Measurements from ENCODE around the gene PGR.

Gene PGR

DNA sequence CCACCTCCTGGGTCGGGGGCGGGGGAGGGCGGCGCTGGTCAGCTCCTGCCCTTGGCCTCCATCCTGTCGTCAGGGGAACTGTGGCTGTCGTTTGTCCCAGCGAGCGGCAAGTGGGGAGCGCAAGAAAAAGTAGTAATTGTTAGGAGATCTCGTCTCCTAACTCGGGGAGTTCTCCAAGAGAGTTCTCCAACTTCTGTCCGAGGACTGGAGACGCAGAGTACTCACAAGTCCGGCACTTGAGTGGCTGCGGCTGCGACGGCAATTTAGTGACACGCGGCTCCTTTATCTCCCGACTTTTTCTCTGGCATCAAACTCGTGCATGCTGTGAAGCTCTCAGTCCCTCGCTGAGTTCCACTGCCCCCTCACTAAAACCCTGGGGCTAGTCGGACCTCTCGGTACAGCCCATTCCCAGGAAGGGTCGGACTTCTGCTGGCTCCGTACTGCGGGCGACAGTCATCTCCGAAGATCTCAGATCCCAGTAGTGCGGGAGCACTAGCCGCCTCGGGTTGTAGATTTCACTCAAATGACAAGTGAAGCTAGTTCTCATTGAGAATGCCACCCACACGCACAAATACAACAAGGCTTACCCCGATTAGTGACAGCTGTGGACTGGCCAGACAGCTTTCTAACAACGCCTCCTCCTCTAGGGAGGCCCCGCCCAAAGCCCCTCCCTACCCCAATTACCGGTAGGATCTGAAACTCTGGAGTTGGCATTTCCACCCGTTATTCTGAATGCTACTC is at the start of gene PGR:
Gene PGR, minus strand, starts transcription at position 611 of the 741 bp plus-strand sequence. CDS start 743 bp downstream, outside the sequence.
- DNase-seq = no peak

DNA sequence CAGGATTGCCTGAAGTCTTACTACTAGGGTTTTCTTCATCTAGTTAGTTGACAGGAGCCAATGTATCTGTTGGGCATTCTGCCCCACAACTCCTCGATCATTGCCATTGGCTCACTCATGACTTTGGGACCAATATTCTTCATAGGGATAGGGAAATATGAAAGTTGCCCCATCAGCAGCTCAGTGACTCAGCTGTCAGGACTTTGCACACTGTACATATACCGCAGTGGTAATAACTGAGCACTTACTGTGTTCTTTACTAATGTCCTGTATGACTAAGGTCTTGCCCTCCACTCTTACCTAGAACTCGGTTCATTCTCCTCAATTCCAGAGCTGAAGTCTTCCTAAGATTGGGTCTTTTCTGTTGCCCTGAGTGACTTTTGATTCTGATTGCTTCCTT is 46.8 kb upstream of the PGR start:
- no peak for DNase-seq

DNA sequence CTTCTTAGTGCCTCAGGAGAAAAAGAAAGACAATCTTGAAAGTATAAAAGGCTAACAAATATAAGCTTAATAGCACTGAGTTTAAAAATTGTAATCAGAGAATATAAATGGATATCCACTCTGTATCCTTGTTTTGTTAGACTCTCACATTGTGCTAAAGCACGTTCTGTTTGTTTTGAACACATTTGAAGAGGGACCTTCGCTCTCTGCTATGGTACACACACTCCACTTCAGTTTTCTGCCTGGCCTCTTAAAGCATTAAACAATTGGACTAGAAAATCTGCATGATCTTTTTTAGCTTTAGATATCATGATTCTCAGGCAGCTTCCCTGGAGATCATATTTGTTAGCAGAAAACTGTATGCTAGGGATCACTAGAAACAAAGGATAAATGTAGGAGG is 40.3 kb upstream of the PGR start:
- DNase-seq = no peak

DNA sequence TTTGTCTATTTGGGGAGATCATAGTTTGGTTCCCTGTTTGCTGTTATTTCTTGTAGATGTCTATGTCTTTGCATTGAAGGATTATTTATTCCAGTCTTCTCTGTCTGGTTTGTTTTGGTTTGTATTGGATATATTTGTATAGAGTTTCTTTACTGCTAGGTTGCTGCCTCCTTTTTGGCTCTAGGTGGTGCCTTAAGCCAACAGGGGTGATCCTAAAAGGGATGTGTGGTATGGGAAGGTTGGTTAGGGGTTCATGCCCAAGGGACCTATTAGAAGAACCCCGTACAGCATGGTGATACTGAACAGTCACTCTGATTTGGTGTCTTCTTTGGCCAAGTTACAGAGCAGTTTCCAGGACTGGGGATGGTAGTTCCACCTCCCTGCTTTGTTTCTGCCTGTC is 36.4 kb upstream of the PGR start:
- no peak for DNase-seq

DNA sequence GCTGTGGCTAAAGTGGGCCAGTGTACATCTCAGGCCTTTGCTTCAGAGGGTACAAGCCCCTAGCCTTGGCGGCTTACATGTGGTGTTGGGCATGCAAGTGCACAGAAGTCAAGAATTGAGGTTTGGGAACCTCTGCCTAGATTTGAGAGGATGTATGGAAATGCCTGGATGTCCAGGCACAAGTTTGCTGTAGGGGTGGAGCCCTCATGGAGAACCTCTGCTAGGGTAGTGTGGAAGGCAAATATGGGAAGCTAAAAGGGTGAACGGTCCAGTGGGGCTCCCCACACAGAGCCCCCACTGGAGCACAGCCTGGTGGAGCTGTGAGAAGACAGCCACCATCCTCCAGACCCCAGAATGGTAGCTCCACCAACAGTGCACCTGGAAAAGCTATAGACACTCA is 28.5 kb upstream of the PGR start:
- no peak for DNase-seq

DNA sequence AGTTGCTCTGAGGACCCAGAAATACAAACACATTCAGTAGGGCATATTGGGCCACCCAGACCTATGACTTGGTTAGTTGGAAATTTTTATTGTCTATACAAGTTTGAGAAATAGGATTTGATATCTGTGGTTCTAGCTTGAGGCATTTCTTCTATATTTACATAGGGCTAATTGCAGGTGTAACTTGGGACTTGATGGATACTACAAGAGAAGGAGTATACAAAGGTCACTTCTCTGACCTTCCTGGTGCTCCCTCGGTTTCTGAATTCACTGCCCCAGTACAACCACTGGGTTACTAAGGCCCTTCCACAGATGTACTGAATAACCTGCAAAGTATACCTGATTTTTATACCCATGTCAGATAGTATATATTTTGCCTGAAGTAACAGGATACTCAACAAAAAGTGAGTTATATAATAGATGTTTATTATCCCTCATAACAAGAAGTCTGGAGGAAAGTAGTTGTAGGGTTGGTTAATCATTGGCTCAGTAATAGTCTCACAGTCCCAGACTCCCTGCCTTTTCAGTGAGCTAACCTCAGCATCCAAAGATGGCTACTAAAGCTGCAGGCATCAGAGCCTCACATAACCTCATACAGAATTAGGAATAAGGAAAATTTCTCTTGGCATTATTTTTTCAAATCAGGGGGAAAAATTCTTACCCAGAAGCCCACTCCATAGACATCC is 8.8 kb upstream of the PGR start:
- no peak for DNase-seq

DNA sequence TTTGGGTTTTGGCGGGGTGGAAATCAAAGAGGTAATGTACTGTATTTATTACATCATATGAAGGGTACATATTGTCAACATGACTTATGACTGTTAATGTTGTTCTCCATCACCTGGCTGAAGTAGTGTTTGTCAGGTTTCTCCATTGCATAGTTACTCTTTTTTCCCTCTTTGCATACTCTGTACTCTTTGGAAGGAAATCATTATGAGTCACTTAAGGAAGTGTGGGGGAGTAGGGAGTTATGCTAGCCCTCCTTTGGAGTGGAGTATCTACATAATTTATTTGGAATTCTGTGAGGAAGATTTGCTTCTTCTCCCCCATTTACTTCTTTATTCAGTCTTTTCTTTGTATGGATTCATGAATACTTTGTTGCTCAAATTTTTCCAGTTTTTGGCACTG is 3.6 kb upstream of the PGR start:
- DNase-seq = no peak

DNA sequence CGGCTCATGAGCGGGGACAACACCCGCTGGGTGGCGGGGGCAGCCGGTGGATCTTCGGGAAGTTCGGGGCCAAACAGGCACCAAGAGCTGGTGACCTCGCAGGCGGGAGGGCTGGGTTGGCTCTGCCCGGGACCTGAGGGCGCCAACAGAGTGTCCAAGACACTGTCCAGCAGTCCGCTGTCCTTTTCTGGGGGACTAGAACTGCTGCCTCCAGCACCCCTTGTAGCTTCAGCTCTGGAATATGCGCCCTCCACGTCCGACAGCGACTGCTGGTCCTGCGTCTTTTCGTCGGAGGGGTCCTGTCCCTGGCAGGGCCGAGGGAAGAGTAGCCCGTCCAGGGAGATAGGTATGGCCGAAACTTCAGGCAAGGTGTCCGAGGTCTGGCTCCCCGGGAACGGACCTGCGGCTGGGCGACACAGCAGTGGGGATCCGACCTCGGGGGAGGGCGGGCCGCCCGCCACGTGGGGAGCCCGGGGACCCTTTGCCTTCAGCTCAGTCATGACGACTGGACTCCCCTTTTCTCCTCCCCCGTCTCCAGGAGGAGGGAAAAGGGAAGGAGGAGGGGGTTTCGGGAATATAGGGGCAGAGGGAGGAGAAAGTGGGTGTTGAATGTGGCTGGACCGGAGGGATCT is 926 bp downstream of the PGR start:
- no peak for DNase-seq

DNA sequence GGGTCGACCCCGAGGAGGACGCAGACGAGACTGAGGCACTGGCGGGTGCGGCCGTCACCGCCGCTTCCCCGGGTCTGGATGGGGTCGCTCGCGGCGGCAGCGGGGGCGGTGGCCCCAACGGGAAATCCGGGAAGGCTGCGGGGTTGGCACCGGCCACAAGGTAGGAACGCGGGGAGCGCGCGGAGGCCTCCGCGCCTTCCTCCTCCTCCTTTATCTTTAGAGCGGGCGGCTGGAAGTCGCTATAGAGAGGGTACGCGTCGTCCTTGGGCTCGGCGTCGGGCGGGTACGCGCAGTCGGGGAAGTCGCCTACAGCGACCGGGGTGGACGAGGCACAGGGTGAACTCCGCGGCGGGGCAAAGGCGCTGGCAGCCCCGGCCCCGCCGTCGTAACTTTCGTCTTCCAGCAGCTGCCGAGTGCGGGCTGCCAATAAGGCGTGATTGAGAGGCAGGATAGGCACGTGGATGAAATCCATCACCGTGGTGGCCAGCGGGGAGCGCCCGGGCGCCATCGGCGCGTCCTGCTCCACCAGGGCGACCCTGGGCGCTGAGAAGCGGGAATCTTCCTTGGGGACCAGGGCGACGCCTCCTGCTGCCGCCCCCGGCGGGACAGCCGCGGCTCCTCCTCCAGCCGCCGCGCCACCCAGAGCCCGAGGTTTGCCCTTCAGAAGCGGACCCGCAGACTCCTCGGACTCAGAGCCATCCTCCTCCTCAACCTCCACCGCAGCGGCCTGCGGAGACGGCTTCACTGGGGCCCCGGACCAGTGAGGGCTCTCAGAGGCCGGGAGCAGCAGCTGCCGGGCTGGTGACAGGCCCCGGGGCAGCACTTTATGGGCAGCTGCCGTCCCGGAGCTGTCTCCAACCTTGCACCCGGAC is 1.7 kb downstream of the PGR start:
- no peak for DNase-seq

DNA sequence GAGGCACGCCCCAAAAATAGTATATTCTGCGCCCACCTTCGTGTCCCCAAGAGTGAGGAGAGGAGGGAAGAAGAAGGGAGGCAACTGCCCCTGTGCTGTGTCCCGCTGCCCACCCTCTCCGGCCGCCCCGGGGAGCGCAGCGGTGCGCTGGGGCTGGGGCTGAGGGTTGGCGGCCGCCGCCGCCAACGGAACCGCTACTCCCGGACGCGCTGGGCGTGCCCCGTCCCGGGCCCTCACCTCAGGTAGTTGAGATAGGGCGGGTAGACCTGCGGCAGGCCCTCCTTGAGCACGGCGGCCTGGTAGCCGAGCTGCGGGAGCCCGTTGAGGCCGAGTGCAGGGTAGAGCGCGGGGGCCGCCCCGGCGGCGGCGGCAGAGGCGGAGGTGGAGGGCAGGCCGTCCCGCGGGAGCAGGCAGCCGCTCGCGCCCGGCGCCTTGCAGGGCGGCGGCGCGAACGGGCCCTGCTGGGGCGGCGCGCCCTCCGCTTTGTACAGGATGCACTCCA is 2.4 kb downstream of the PGR start:
- DNase-seq = no peak

DNA sequence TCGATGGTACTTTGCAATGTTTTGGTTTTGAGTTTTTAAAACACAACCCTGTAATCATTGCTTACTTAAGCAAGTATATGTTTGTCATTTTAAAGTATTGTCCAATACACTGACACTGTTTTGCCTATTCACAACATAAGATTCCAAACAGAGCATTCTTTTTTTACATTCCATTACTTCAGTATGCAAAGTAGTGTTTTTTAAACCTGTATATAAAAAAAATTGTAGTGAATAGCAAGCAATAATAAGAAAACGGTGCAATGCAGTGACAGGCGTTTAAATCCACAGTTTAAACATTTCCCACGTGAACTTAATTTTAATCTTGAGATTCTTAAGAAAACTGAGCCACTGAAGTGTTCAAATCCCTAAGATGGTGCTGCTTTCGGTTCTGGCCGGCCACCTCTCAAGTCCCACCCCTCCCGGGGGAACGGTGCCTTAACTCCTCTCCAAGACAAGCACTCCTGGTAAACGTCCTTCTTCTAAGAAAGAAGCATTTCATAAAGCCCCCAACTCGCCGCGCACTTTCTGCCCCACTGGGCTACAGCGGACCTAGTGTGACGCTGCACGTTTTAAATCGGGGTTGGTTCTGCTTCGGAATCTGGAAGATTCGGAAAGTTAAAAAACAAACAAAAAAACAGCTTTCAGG is 2.9 kb downstream of the PGR start:
- DNase-seq = no peak

DNA sequence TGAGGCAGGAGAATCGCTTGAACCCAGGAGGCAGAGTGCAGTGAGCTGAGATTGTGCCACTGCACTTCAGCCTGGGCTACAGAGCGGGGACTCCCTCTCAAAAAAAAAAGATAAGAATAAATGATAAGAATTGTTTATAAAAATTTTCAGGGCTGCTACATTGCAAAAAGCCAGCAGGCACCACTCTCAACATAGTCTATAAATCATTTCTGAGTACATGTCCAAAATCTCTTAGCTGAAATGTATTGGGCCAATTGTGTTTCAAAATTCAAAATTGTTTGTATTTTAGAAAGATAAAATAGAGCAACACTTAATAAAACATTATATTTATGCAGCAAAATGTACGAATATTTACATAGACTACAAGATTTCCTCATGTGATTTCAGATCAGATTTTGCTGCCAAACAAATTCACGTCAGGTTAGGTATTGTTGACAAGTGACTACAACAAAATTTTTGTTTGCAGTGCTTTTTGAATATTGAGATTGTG is 13.9 kb downstream of the PGR start:
- no peak for DNase-seq

DNA sequence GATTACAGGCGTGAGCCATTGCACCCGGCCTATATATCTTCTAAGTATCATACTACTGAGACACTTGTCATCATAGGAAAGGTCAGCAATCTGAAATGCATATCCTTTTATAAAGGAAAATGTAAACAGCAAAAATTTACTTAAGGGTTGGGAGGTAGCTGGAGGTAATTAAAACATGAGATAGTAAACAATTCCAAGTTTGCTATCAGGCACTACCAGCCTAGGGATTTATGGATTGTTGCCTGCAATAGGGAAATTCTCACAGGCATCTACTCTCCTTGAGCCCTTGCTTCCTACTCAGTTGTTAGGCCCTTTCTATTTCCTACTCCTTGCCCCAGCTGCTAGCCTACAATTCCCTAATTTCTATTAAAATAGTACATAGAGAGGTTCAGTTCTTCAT is 16.1 kb downstream of the PGR start:
- DNase-seq = no peak

DNA sequence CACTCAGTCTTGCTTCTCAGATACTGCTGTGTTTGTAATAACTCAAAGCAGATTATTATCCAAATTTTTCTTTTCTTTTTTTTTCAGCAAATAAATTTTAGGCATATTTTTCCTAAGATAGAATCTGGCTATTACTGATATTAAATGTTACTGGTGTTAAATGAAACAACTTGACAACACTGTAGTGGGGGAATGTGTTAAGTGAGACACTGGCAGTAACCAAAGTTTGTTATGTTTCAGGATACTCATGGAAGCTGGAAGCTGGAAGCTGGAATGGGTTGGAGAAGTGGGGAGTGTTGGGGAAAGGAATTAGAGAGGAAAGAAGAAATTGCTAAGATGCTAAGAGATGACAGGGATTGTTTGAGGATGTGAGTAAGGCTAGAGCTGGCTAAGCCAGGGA is 24.9 kb downstream of the PGR start:
- no peak for DNase-seq

DNA sequence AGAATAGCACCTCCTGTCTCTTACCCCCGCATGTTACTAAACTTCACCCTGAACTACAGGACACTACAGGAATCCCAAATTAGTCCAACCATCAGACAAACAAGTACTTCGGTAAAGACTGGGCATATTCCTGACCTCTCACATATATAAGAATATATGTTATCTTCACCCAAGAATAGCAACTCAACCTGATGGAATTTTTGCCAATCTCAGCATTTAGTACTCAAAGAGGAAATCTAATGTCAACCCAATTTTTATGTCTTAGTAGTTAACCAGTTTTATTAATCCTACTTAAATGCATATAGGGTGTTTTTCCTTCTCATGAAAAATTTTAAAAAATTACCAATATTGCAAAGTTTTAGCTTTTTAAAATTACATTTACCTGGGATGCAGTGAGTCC is 26.2 kb downstream of the PGR start:
- DNase-seq = no peak

DNA sequence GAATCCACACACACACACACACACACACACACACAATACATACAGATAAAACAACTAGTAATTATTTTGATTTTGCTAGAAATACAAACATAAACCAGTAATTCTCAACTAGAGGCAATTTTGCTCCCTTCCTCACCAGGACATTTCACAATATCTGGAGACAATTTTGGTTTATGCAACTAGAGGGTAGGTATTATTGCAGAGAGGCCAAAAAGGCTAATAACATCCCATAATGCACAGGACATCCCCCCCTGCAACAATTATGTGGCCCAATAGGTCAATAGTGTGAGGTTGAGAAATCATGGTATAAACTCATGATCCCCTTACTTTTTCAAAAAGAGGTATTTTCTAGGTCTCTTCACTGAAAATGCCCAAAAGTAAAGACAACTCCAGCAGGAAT is 29.0 kb downstream of the PGR start:
- DNase-seq = no peak

DNA sequence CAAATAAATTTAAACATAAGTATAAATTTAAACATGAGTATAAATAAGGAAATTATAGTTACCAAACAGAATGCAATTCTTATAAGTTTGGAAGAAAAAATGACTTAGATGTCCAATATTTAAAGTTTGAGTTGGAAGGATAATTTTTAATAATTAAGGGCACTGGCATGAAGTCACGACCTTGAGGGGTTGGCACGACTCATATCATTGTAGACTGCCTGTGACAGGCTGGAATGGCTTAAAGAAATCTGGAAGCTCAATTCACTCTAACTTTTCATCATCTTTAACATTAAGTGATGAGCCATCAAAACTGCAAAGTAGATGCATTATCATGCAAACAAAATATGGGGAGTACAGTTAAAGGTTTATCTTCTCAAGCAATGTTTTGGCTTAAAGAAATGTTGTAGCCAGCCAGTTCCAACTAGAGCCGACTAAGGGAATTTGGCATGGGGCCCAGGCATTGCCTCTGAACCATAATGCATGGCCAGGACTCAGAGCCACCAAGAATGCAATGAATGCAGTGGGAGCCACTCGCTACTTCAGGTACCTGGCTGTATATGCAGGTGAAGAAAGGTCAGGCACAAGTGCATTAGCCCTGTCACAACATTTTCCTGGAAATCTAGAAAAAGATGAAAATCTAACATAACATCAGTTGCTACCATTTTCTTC is 33.4 kb downstream of the PGR start:
- DNase-seq = no peak

DNA sequence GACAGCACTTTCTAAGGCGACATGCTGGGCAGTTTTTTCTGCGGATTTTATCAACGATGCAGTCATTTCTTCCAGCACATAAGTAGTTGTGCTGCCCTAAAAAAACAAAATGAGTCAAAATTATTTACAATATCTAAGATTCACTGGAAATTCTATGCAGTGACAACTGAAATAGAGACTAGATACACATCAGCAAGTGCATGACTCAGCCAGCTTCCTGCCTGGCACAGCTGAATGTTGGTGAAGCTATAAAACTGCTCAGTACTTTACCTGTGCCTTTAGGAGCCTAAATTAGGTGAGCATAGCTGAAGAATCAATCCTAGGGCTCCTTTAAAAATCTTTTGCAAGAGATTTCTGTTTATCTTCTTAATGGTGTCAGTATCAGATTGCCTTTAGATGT is 37.8 kb downstream of the PGR start:
- peak; percentile 35 for DNase-seq

DNA sequence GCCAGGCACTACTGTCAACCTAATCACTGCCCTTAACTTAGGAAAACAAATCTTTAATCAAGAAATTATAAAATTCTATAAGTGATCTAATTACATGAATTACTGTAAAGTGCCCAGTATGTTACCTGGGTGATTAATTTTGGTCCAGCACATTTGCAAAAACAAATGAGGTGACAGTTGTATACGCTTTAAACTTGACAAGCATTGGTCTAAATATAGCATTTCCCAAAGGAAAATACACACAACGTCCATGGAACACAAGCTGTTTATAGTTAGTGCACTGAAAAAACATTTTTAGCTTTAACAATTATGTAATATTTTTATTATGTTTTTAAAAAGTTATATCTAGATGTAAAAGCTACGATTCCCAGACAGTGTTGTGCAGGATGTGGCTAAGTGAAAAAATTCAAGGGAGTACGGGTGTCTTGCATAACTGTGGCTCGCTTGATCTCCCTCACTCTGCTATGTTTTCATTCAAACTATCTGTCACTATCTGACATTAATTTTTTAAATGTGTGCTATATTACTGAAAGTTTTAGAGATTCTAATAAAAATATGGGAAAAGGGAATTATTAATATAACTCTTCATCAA is 38.8 kb downstream of the PGR start:
- DNase-seq = no peak

DNA sequence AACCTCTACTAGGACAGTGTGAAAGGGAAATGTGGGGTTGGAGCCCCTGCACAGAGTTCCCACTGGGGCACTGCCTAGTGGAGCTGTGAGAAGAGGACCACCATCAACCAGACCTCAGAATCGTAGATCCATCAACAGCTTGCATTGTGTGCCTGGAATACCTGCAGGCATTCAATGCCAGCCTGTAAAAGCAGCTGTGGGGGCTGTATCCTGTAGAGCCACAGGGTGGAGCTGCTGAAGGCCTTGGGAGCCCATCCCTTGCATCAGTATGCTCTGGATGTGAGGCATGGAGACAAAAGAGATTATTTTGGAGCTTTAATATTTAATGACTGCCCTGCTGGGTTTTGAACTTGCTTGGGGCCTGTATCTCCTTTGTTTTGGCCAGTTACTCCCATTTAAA is 46.3 kb downstream of the PGR start:
- no peak for DNase-seq

DNA sequence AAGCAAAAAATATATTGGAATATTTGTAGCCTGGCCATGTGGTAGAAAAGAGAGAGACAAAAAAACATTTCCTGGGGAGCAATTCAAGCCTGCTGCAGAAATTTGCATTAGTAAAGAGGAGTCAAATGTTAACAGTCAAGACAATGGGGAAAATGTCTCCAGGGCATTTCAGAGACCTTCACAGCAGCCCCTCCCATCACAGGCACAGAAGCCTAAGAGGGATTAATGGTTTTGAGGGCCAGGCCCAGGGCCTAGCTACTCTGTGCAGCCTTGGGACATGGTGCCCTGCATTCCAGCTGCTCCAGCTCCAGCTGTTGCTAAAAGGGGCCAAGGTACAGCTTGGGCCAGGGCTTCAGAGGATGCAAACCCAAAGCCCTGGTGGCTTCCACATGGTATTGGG is 46.8 kb downstream of the PGR start:
- DNase-seq = no peak

Data from activated CD4-positive, alpha-beta T cell treated with anti-CD3 and anti-CD28 coated beads, Interleukin-2, amount 50 U/mL, for 16 hours (primary cell).